Measurements from ENCODE around the gene RETNLB.

Gene RETNLB

DNA sequence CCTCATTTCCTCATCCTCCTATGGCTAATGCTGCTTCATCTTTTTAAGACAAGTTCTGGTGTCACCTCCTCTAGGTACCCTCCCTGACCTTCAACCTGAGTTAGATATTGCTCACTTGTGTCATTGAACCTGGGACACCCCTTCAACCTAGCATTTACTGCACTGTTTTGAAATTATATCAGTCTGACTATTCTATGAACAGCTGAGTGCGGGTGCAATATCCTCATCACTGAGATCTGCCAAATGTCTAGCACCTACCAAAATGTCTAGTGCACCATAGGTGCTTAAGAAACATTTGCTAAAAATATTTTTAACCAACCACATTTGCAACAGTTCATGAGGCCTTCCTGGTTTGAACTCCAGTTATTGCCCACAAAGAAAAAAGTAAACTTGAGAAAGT lies 34.5 kb downstream of the RETNLB start:
- Histone ChIP-seq H2AFZ (ENCODE audit: low read depth, low read length) (no peak overlapping the region), H3K27ac (ENCODE audit: low read length) (no peak overlapping the region), H3K27me3 (ENCODE audit: low read depth, low read length) (no peaks in the 10 kb centered on the region), H3K79me2 (ENCODE audit: low read length) (no peaks in the 10 kb centered on the region), H3K4me2 (ENCODE audit: low read length) (no peak overlapping the region), H3K4me1 (ENCODE audit: low read length) (peaks cover 3% of the 10 kb centered on the region; the same call in 1 of the 2 replicates), H4K20me1 (ENCODE audit: insufficient read depth, low read length) (no peaks in the 10 kb centered on the region), H3K4me3 (ENCODE audit: low read length) (no peak overlapping the region), H3K9me3 (ENCODE audit: insufficient read depth, low read length) (no peaks in the 10 kb centered on the region), H3K36me3 (replicated peaks; ENCODE audit: low read depth, low read length) (no peaks in the 10 kb centered on the region), H3K9ac (ENCODE audit: low read length) (no peak overlapping the region)
- no peak for TF ChIP-seq EZH2phosphoT487 (IDR thresholded peaks at IDR 0.05; ENCODE audit: low read depth)

DNA sequence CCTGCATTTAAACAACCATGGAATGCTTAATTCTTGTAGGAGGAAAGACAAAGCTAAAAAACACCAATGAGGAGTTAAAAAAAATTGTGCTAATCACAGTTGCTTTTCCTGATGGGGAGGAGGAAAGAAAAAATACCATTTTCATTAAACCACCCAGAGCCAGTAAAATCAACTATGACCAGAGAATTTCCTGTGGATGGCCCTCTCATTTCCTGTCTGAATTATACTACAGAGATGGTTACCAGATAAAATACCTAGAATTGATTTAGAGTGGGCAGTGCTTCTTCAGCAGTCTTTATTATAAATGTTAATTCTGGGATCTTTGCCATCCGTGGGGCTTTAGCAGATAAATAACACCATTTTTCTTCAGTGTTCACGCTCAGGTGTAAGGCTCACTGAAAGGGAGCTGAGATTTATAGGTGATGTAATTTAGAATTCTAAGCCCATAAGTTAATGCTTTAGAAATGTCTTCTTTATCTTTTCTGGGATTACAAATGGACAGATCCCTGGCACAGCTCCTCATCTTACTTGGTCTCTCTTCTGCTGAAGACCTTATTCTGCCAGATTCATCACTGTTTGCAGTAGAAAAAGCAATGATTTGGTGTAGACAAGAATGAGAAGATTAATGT lies 37.9 kb downstream of the RETNLB start:
- peaks cover 2% of the 10 kb centered on the region; the same call in 1 of the 2 replicates for H3K4me1 ChIP-seq (ENCODE audit: low read length)
- TF ChIP-seq CTCF (IDR thresholded peaks at IDR 0.05; ENCODE audit: low read depth, low read length) (no peak), EZH2phosphoT487 (IDR thresholded peaks at IDR 0.05; ENCODE audit: low read depth) (no peak)
- H3K9me3 ChIP-seq (ENCODE audit: insufficient read depth, low read length), result no peaks in the 10 kb centered on the region
- H3K4me3 ChIP-seq (ENCODE audit: low read length), result no peak overlapping the region
- H3K36me3 ChIP-seq (replicated peaks; ENCODE audit: low read depth, low read length), result no peaks in the 10 kb centered on the region
- no peak overlapping the region for H2AFZ ChIP-seq (ENCODE audit: low read depth, low read length)
- H3K79me2 ChIP-seq (ENCODE audit: low read length), result no peaks in the 10 kb centered on the region
- H3K4me2 ChIP-seq (ENCODE audit: low read length), result no peak overlapping the region
- no peak overlapping the region for H3K27ac ChIP-seq (ENCODE audit: low read length)
- no peak overlapping the region for H3K9ac ChIP-seq (ENCODE audit: low read length)
- H4K20me1 ChIP-seq (ENCODE audit: insufficient read depth, low read length), result no peaks in the 10 kb centered on the region
- H3K27me3 ChIP-seq (ENCODE audit: low read depth, low read length), result no peaks in the 10 kb centered on the region

- no peak overlapping the region for H3K9ac ChIP-seq (ENCODE audit: low read length)
- H4K20me1 ChIP-seq (ENCODE audit: insufficient read depth, low read length), result no peaks in the 10 kb centered on the region
- H2AFZ ChIP-seq (ENCODE audit: low read depth, low read length), result no peak overlapping the region
- no peaks in the 10 kb centered on the region for H3K27me3 ChIP-seq (ENCODE audit: low read depth, low read length)
- no peaks in the 10 kb centered on the region for H3K9me3 ChIP-seq (ENCODE audit: insufficient read depth, low read length)
- H3K27ac ChIP-seq (ENCODE audit: low read length), result no peak overlapping the region
- H3K36me3 ChIP-seq (replicated peaks; ENCODE audit: low read depth, low read length), result no peaks in the 10 kb centered on the region
- no peak overlapping the region for H3K4me2 ChIP-seq (ENCODE audit: low read length)
- H3K4me1 ChIP-seq (ENCODE audit: low read length), result no peaks in the 10 kb centered on the region
- H3K4me3 ChIP-seq (ENCODE audit: low read length), result no peak overlapping the region
- no peak for TF ChIP-seq CTCF (IDR thresholded peaks at IDR 0.05; ENCODE audit: low read depth, low read length)
- TF ChIP-seq EZH2phosphoT487 (IDR thresholded peaks at IDR 0.05; ENCODE audit: low read depth), result no peak
- no peaks in the 10 kb centered on the region for H3K79me2 ChIP-seq (ENCODE audit: low read length)
Observed at GRCh38 chr3:108718454-108718853, 38.8 kb downstream of the RETNLB start.

GRCh38 chr3:108713816-108714215 lies 43.4 kb downstream of the RETNLB start:
- Histone ChIP-seq H3K79me2 (ENCODE audit: low read length) (no peaks in the 10 kb centered on the region), H3K9ac (ENCODE audit: low read length) (no peak overlapping the region), H3K9me3 (ENCODE audit: insufficient read depth, low read length) (no peaks in the 10 kb centered on the region), H3K4me2 (ENCODE audit: low read length) (no peak overlapping the region), H3K27me3 (ENCODE audit: low read depth, low read length) (no peaks in the 10 kb centered on the region), H2AFZ (ENCODE audit: low read depth, low read length) (no peak overlapping the region), H4K20me1 (ENCODE audit: insufficient read depth, low read length) (no peaks in the 10 kb centered on the region), H3K4me1 (ENCODE audit: low read length) (no peaks in the 10 kb centered on the region), H3K4me3 (ENCODE audit: low read length) (no peak overlapping the region), H3K27ac (ENCODE audit: low read length) (no peak overlapping the region), H3K36me3 (replicated peaks; ENCODE audit: low read depth, low read length) (no peaks in the 10 kb centered on the region)
- no peak for TF ChIP-seq CTCF (IDR thresholded peaks at IDR 0.05; ENCODE audit: low read depth, low read length)
- no peak for TF ChIP-seq EZH2phosphoT487 (IDR thresholded peaks at IDR 0.05; ENCODE audit: low read depth)
